Stimulated activated CD4-positive, alpha-beta T cell treated with anti-CD3 and anti-CD28 coated beads, Interleukin-15, amount 100 ng/mL, for 48 hours (primary cell): ENCODE measurements around the gene TCF3.
"Not testable (repeated sequence)": the region's sequence is repeated elsewhere in the genome, so short reads cannot be mapped to it uniquely, and the experiment has no call there.

Experiments used
- DNase-seq, 2 donors: peaks; one replicate each; pipeline ENCODE4 v3.0.0-alpha.2; 2020; ENCODE audit warnings: low read depth in 2 of 2

The TCF3 gene

GRCh38 chr19:1650650-1651567, 1.5 kb downstream of the TCF3 start:
- no peak for DNase-seq

GRCh38 chr19:1649706-1650649, 2.4 kb downstream of the TCF3 start:
- no peak for DNase-seq

GRCh38 chr19:1648920-1649541, 3.4 kb downstream of the TCF3 start:
- no peak for DNase-seq

- no peak for DNase-seq
Measured at GRCh38 chr19:1648459-1648849, 4.0 kb downstream of the TCF3 start.

GRCh38 chr19:1647501-1648458, 4.6 kb downstream of the TCF3 start:
- DNase-seq = no peak

- no peak for DNase-seq
Measured at GRCh38 chr19:1646659-1647453, 5.6 kb downstream of the TCF3 start.

- no peak for DNase-seq
Measured at GRCh38 chr19:1646149-1646548, 6.3 kb downstream of the TCF3 start.

GRCh38 chr19:1645299-1645698, 7.1 kb downstream of the TCF3 start:
- no peak for DNase-seq

GRCh38 chr19:1644070-1644469, 8.3 kb downstream of the TCF3 start:
- DNase-seq = no peak

GRCh38 chr19:1640893-1641448, 11.4 kb downstream of the TCF3 start:
- not testable (repeated sequence) for DNase-seq

- no peak for DNase-seq
Measured at GRCh38 chr19:1636325-1637236, 15.8 kb downstream of the TCF3 start.

GRCh38 chr19:1634938-1635243, 17.5 kb downstream of the TCF3 start:
- no peak for DNase-seq

GRCh38 chr19:1634242-1634937, 18.0 kb downstream of the TCF3 start:
- DNase-seq = no peak

GRCh38 chr19:1633269-1633826, 19.1 kb downstream of the TCF3 start:
- no peak for DNase-seq

GRCh38 chr19:1632462-1633268, 19.8 kb downstream of the TCF3 start:
- DNase-seq = no peak

GRCh38 chr19:1631557-1632100, 20.8 kb downstream of the TCF3 start:
- DNase-seq = no peak

- DNase-seq = no peak
Measured at GRCh38 chr19:1630811-1631210, 21.6 kb downstream of the TCF3 start.
